ENCODE results near the gene C17orf67.

- TF ChIP-seq, protein P1, sequence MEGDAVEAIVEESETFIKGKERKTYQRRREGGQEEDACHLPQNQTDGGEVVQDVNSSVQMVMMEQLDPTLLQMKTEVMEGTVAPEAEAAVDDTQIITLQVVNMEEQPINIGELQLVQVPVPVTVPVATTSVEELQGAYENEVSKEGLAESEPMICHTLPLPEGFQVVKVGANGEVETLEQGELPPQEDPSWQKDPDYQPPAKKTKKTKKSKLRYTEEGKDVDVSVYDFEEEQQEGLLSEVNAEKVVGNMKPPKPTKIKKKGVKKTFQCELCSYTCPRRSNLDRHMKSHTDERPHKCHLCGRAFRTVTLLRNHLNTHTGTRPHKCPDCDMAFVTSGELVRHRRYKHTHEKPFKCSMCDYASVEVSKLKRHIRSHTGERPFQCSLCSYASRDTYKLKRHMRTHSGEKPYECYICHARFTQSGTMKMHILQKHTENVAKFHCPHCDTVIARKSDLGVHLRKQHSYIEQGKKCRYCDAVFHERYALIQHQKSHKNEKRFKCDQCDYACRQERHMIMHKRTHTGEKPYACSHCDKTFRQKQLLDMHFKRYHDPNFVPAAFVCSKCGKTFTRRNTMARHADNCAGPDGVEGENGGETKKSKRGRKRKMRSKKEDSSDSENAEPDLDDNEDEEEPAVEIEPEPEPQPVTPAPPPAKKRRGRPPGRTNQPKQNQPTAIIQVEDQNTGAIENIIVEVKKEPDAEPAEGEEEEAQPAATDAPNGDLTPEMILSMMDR (IDR thresholded peaks at IDR 0.05), result no peak
- TF ChIP-seq ZFX (IDR thresholded peaks at IDR 0.05; ENCODE audit: borderline replicate concordance), result no peak
Observed at GRCh38 chr17:56820207-56820606, 13.5 kb downstream of the C17orf67 start.

All from 22Rv1 (cell line).